BE2C (cell line): Measurements from ENCODE around the gene ANKRD11.

ENCODE experiments used
- DNase-seq: peaks from one replicate; pipeline ENCODE4 v3.0.0-alpha.2; 2020
- H3K27me3 ChIP-seq: fragments of 250-450 bp; sonication (Bioruptor Pico); 2 replicates; pipeline ENCODE4 v1.5.1; 2020; ENCODE audit warnings: mild to moderate bottlenecking
- H3K36me3 ChIP-seq: fragments of 250-450 bp; sonication (Bioruptor Pico); 2 replicates; pipeline ENCODE4 v1.5.1; 2020; ENCODE audit warnings: mild to moderate bottlenecking
- H3K4me1 ChIP-seq: fragments of 250-450 bp; sonication (Bioruptor Pico); 2 replicates; pipeline ENCODE4 v1.5.1; 2020
- H3K4me3 ChIP-seq: 2 replicates; pipeline ENCODE4 v1.5.1; 2011; ENCODE audit warnings: low read depth, low read length
- H3K9me3 ChIP-seq: fragments of 250-450 bp; sonication (Bioruptor Pico); 2 replicates; pipeline ENCODE4 v1.5.1; 2020
- CTCF ChIP-seq: IDR thresholded peaks from 2 replicates; pipeline ENCODE4 v1.5.1; 2012; ENCODE audit warnings: mild to moderate bottlenecking, low read depth, low read length

The ANKRD11 gene

DNA sequence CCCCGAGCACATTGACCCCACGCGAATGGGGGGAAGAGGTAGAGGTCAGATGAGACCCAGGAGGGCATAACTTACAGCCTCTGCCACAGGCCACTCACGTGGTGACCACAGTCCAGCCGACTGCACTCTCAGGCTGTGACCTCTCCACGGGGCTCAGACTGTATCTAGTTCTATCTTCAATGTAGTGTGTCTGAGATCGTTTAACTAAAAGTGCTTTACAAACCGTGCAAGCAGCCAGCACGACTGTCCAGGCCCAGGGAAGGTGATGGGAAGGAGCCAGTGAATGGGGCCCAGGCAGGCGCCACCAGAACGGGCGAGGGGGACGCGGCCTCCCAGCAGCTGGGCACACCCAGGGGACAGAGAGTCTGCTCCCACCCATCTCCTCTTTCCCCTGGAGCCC lies 108.6 kb downstream of the ANKRD11 start:
- H3K27me3 ChIP-seq = no peaks in the 10 kb centered on the region
- H3K4me3 ChIP-seq = no peak overlapping the region
- no peak for TF ChIP-seq CTCF
- peaks cover 9% of the 10 kb centered on the region for H3K4me1 ChIP-seq
- no peaks in the 10 kb centered on the region for H3K36me3 ChIP-seq
- no peaks in the 10 kb centered on the region for H3K9me3 ChIP-seq
- DNase-seq = no peak

- TF ChIP-seq CTCF = no peak
- no peaks in the 10 kb centered on the region for H3K36me3 ChIP-seq
- peaks cover 9% of the 10 kb centered on the region for H3K4me1 ChIP-seq
- H3K27me3 ChIP-seq = no peaks in the 10 kb centered on the region
- no peak overlapping the region for H3K4me3 ChIP-seq
- DNase-seq = no peak
- no peaks in the 10 kb centered on the region for H3K9me3 ChIP-seq
These were observed 109.7 kb downstream of the ANKRD11 start for GRCh38 chr16:89380681-89381080.

GRCh38 chr16:89378947-89379771 lies 111.2 kb downstream of the ANKRD11 start:
- no peak for DNase-seq
- Histone ChIP-seq H3K27me3 (no peaks in the 10 kb centered on the region), H3K4me1 (peaks cover 9% of the 10 kb centered on the region), H3K36me3 (no peaks in the 10 kb centered on the region), H3K9me3 (no peaks in the 10 kb centered on the region), H3K4me3 (no peak overlapping the region)
- TF ChIP-seq CTCF = no peak

GRCh38 chr16:89377453-89377848 lies 112.9 kb downstream of the ANKRD11 start:
- Histone ChIP-seq H3K4me1 (peaks cover 4% of the 10 kb centered on the region), H3K9me3 (no peaks in the 10 kb centered on the region), H3K36me3 (peaks cover 7% of the 10 kb centered on the region; the same call in 1 of the 2 replicates), H3K27me3 (no peaks in the 10 kb centered on the region), H3K4me3 (no peak overlapping the region)
- no peak for DNase-seq
- TF ChIP-seq CTCF = no peak

GRCh38 chr16:89376812-89377452 lies 113.4 kb downstream of the ANKRD11 start:
- H3K4me1 ChIP-seq = peaks cover 3% of the 10 kb centered on the region
- H3K27me3 ChIP-seq = no peaks in the 10 kb centered on the region
- no peak overlapping the region for H3K4me3 ChIP-seq
- TF ChIP-seq CTCF = no peak
- H3K36me3 ChIP-seq = peaks cover 11% of the 10 kb centered on the region
- DNase-seq = no peak
- H3K9me3 ChIP-seq = no peaks in the 10 kb centered on the region

DNA sequence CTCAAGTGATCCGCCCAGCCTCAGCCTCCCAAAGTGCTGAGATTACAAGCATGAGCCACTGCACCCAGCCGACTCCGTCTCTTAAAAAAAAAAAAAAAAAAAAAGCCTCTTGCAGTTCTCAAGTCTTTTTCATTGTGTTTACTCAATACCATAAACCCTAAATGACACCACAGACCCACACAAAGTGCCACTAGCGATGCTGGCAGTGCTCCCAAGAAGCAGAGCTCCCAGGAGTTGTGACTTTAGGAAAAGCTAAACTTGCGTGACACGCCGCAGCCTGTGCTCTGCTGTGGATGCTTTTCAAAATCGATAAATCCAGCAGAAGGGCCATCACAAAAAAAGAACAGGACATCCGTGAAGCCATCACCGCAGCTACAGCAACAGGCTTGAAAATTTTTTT lies 114.7 kb downstream of the ANKRD11 start:
- no peak for DNase-seq
- Histone ChIP-seq H3K27me3 (no peaks in the 10 kb centered on the region), H3K4me1 (no peaks in the 10 kb centered on the region; the same call in 1 of the 2 replicates), H3K36me3 (peaks cover 19% of the 10 kb centered on the region), H3K9me3 (no peaks in the 10 kb centered on the region), H3K4me3 (no peak overlapping the region)
- no peak for TF ChIP-seq CTCF
